ENCODE measurements around the gene ATP8B1.
"Not testable (repeated sequence)": the region's sequence is repeated elsewhere in the genome, so short reads cannot be mapped to it uniquely, and the experiment has no call there.

ATP8B1 gene

DNA sequence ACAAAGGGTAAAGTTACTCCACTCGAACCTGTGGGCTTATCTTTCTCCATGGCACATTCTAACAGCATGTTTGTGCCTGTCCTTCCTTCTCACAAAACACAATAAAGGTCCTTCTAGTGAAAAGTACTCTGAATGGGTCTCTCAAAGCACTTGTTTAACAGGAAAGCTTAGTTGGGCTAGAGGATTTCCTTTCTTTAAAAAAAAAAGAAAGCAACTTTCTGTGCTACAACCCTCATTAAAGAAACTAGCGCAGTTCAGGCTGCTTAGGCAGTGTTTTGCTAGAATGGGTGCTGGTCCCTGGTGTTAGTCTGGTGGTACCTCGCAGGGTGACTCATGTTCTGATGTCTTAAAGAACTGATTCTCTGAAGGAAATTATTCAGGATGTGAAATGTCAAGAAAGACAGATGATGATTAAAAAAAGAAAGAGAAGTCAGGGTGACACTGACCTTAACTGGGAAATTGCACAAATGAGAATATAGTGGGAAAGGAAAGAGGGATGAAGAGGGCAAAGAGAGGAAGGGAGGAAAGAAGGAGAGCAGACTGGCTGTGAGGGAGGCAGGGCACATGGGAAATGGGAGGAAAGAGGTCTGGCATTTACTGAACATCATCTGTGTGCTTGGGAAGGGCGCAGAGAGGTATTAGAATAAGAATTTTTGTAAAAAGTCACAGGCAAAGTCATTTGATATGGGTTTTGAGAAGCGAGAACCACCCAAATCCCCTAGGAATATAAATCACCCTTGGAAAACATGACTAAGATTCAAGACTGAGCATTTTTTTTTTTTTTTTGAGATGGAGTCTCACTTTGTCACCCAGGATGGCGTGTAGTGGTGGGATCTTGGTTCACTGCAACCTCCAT is 74.9 kb downstream of the ATP8B1 start:
- no peak; the same call in 2 of the 3 replicates for ATAC-seq (ENCODE audit: insufficient read depth, low read depth)
- Histone ChIP-seq H3K79me2 (ENCODE audit: insufficient read depth, low read length) (no peaks in the 10 kb centered on the region), H3K27ac (ENCODE audit: low read length) (no peak overlapping the region), H3K36me3 (ENCODE audit: insufficient read depth, low read length) (no peaks in the 10 kb centered on the region), H4K20me1 (ENCODE audit: insufficient read depth, low read length) (no peaks in the 10 kb centered on the region), H3K4me2 (ENCODE audit: insufficient read depth, low read length) (no peak overlapping the region), H3K9me3 (ENCODE audit: insufficient read depth, low read length, severe bottlenecking) (no peaks in the 10 kb centered on the region), H3K27me3 (ENCODE audit: insufficient read depth, low read length, poor library complexity) (no peaks in the 10 kb centered on the region), H3K9ac (ENCODE audit: low read depth, low read length) (no peak overlapping the region), H3K4me1 (ENCODE audit: insufficient read depth, low read length) (no peaks in the 10 kb centered on the region), H3K4me3 (ENCODE audit: low read depth in 1 of 2, low read length in 2 of 2) (no peak overlapping the region), H2AFZ (ENCODE audit: low read depth, low read length) (no peak overlapping the region)
- TF ChIP-seq CTCF (IDR thresholded peaks at IDR 0.05; ENCODE audit: borderline replicate concordance, extremely low read depth, low read length, poor library complexity, severe bottlenecking) (no peak), EZH2 (IDR thresholded peaks at IDR 0.05; ENCODE audit: borderline replicate concordance, low read depth, low read length, severe bottlenecking) (no peak)
- no peak for DNase-seq

GRCh38 chr18:57719211-57719935 is 83.7 kb downstream of the ATP8B1 start:
- not testable (repeated sequence) for DNase-seq; H3K27ac ChIP-seq (ENCODE audit: low read length); H3K79me2 ChIP-seq (ENCODE audit: insufficient read depth, low read length); H2AFZ ChIP-seq (ENCODE audit: low read depth, low read length); H3K27me3 ChIP-seq (ENCODE audit: insufficient read depth, low read length, poor library complexity); H3K4me1 ChIP-seq (ENCODE audit: insufficient read depth, low read length); H3K9ac ChIP-seq (ENCODE audit: low read depth, low read length); H3K9me3 ChIP-seq (ENCODE audit: insufficient read depth, low read length, severe bottlenecking); ATAC-seq (ENCODE audit: insufficient read depth, low read depth); H4K20me1 ChIP-seq (ENCODE audit: insufficient read depth, low read length); H3K4me2 ChIP-seq (ENCODE audit: insufficient read depth, low read length); H3K4me3 ChIP-seq (ENCODE audit: low read depth in 1 of 2, low read length in 2 of 2); H3K36me3 ChIP-seq (ENCODE audit: insufficient read depth, low read length)

DNA sequence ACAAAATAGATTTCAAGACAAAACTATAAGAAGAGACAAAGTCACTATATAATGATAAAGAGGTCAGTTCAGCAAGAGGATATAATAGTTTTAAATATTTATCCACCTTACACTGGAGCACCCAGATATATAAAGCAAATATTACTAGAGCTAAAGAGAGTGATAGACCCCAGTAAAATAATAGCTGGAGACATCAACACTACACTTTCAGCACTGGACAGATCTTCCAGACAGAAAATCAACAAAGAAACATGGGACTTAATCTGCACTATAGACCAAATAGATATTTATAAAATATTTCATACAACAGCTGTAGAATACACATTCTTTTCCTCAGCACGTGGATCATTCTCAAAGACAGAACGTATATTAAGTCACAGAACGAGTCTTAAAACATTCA is 86.6 kb downstream of the ATP8B1 start:
- Histone ChIP-seq H4K20me1 (ENCODE audit: insufficient read depth, low read length) (0 out of 2 replicates have a peak, but pooled peaks cover 3% of the 10 kb centered on the region), H3K4me3 (ENCODE audit: low read depth in 1 of 2, low read length in 2 of 2) (no peak overlapping the region), H2AFZ (ENCODE audit: low read depth, low read length) (no peak overlapping the region), H3K79me2 (ENCODE audit: insufficient read depth, low read length) (no peaks in the 10 kb centered on the region), H3K4me1 (ENCODE audit: insufficient read depth, low read length) (no peaks in the 10 kb centered on the region), H3K27ac (ENCODE audit: low read length) (no peak overlapping the region), H3K9me3 (ENCODE audit: insufficient read depth, low read length, severe bottlenecking) (peaks cover 2% of the 10 kb centered on the region), H3K36me3 (ENCODE audit: insufficient read depth, low read length) (no peaks in the 10 kb centered on the region), H3K9ac (ENCODE audit: low read depth, low read length) (no peak overlapping the region), H3K4me2 (ENCODE audit: insufficient read depth, low read length) (no peak overlapping the region), H3K27me3 (ENCODE audit: insufficient read depth, low read length, poor library complexity) (no peaks in the 10 kb centered on the region)
- TF ChIP-seq EZH2 (IDR thresholded peaks at IDR 0.05; ENCODE audit: borderline replicate concordance, low read depth, low read length, severe bottlenecking) (no peak), CTCF (IDR thresholded peaks at IDR 0.05; ENCODE audit: borderline replicate concordance, extremely low read depth, low read length, poor library complexity, severe bottlenecking) (no peak)
- no peak for ATAC-seq (ENCODE audit: insufficient read depth, low read depth)
- DNase-seq: no peak

GRCh38 chr18:57715671-57716070 is 87.4 kb downstream of the ATP8B1 start:
- H3K4me3 ChIP-seq (ENCODE audit: low read depth in 1 of 2, low read length in 2 of 2): no peak overlapping the region
- no peak overlapping the region for H2AFZ ChIP-seq (ENCODE audit: low read depth, low read length)
- no peak overlapping the region for H3K9ac ChIP-seq (ENCODE audit: low read depth, low read length)
- H3K9me3 ChIP-seq (ENCODE audit: insufficient read depth, low read length, severe bottlenecking): peaks cover 2% of the 10 kb centered on the region
- TF ChIP-seq EZH2 (IDR thresholded peaks at IDR 0.05; ENCODE audit: borderline replicate concordance, low read depth, low read length, severe bottlenecking): no peak
- no peak for TF ChIP-seq CTCF (IDR thresholded peaks at IDR 0.05; ENCODE audit: borderline replicate concordance, extremely low read depth, low read length, poor library complexity, severe bottlenecking)
- H3K27me3 ChIP-seq (ENCODE audit: insufficient read depth, low read length, poor library complexity): no peaks in the 10 kb centered on the region
- H3K4me1 ChIP-seq (ENCODE audit: insufficient read depth, low read length): no peaks in the 10 kb centered on the region
- H3K27ac ChIP-seq (ENCODE audit: low read length): no peak overlapping the region
- H3K79me2 ChIP-seq (ENCODE audit: insufficient read depth, low read length): no peaks in the 10 kb centered on the region
- no peak for DNase-seq
- 0 out of 2 replicates have a peak, but pooled peaks cover 3% of the 10 kb centered on the region for H4K20me1 ChIP-seq (ENCODE audit: insufficient read depth, low read length)
- no peaks in the 10 kb centered on the region for H3K36me3 ChIP-seq (ENCODE audit: insufficient read depth, low read length)
- H3K4me2 ChIP-seq (ENCODE audit: insufficient read depth, low read length): no peak overlapping the region
- ATAC-seq (ENCODE audit: insufficient read depth, low read depth): no peak

Measured in DND-41 (cell line).